Fibroblast of skin of right biceps (primary cell): ENCODE results near the gene DEPP1.

Experiments
- DNase-seq: peaks from one replicate; pipeline ENCODE4 v3.0.0-alpha.2; 2013

The DEPP1 gene

GRCh38 chr10:44950326-44951225, 28.0 kb downstream of the DEPP1 start:
- no peak for DNase-seq

GRCh38 chr10:44949915-44950314, 28.7 kb downstream of the DEPP1 start:
- no peak for DNase-seq

- DNase-seq: no peak
Observed at GRCh38 chr10:44949127-44949802, 29.3 kb downstream of the DEPP1 start.

- DNase-seq: no peak
Observed at GRCh38 chr10:44948642-44949041, 30.0 kb downstream of the DEPP1 start.

GRCh38 chr10:44947371-44948152, 31.0 kb downstream of the DEPP1 start:
- no peak for DNase-seq

- DNase-seq: no peak
Observed at GRCh38 chr10:44946205-44946604, 32.4 kb downstream of the DEPP1 start.

- DNase-seq: no peak
Observed at GRCh38 chr10:44944354-44944753, 34.3 kb downstream of the DEPP1 start.

GRCh38 chr10:44939691-44940401, 38.8 kb downstream of the DEPP1 start:
- DNase-seq: no peak

GRCh38 chr10:44938956-44939355, 39.7 kb downstream of the DEPP1 start:
- peak; percentile 10 for DNase-seq

GRCh38 chr10:44937196-44938005, 41.2 kb downstream of the DEPP1 start:
- no peak for DNase-seq

- DNase-seq: no peak
Observed at GRCh38 chr10:44936314-44936975, 42.2 kb downstream of the DEPP1 start.

- no peak for DNase-seq
Observed at GRCh38 chr10:44935966-44936295, 42.7 kb downstream of the DEPP1 start.

- DNase-seq: peak; percentile 71
Observed at GRCh38 chr10:44935201-44935965, 43.2 kb downstream of the DEPP1 start.

GRCh38 chr10:44934416-44935200, 44.0 kb downstream of the DEPP1 start:
- DNase-seq: no peak

- no peak for DNase-seq
Observed at GRCh38 chr10:44933451-44934321, 44.9 kb downstream of the DEPP1 start.

- DNase-seq: peak; percentile 68
Observed at GRCh38 chr10:44932517-44933450, 45.8 kb downstream of the DEPP1 start.
